IPS-NIHi11 (cell line): ENCODE data around the gene CAPZB.
A peak's percentile ranks its signal among the peaks of the same experiment; 100 is the strongest.

Experiments
- DNase-seq: peaks from one replicate; pipeline ENCODE4 v3.0.0; 2012; ENCODE audit warnings: mixed read lengths, low spot score

Gene CAPZB

GRCh38 chr1:19367584-19368041 lies 117.7 kb downstream of the CAPZB start:
- peak; percentile 45 for DNase-seq

- no peak for DNase-seq
These were observed 118.5 kb downstream of the CAPZB start for GRCh38 chr1:19366599-19367536.

DNA sequence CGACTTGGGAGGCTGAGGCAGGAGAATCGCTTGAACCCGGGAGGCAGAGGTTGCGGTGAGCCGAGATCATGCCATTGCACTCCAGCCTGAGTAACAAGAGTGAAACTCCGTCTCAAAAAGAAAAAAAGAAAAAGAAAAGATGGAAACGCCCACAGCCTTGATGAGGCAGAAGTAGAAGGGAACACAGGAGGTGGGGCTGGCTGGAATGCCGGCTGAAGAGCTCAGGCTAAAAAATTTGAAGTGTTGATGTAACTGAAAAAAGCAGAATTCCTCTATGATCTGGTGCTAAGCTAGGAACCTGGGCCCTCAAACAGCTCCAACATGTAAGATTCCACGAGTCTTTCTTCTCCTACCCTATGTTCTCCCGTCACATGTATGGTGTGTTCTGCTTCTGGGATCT lies 119.6 kb downstream of the CAPZB start:
- DNase-seq, result no peak

- no peak for DNase-seq
These were observed 121.7 kb downstream of the CAPZB start for GRCh38 chr1:19363536-19364152.

DNA sequence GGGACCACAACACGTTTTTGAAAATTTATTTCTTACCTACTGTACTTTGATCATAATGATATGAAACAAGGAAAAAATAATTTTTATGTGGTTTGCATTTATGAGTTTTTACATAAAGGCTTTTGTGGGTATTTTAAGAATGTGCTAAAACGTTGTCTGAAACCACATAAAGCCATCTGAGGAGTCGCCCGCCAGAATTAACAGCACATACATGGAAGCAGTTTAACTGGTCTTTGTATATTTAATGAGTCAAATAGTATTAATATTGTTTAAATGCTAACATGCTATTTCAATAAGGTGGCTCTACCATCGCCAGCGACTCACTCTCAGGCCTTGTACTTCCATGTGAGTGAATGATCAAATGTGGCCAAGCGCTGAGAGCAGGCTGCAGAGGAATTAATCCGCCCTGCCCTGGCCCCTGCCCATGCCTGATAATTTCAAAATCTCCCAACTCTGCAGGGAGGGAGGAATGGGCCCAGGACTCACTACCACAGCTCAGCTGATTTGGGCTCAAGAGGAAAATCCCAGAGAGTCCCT lies 123.7 kb downstream of the CAPZB start:
- no peak for DNase-seq

GRCh38 chr1:19360843-19361610 lies 124.3 kb downstream of the CAPZB start:
- DNase-seq, result no peak

- no peak for DNase-seq
These were observed 124.9 kb downstream of the CAPZB start for GRCh38 chr1:19360432-19360831.

DNA sequence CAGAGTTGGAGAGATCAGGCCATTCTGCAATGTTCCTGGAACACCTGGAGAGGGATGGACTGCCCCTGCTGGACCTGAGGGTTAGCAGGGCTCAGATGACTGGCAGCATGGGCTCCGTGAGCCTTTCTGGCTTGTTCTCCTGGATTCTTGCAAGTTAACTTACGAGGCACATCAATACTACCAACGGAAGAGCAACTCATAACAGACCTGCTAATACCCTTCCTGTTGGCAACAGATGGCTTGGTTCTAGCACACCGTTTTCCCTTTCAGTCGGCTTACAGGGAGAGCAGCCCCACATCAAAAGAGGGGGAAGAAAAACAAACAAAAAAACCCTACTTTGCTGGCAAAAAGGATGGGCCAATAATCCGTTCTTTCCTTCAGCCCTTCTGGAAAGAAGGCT lies 125.3 kb downstream of the CAPZB start:
- no peak for DNase-seq

DNA sequence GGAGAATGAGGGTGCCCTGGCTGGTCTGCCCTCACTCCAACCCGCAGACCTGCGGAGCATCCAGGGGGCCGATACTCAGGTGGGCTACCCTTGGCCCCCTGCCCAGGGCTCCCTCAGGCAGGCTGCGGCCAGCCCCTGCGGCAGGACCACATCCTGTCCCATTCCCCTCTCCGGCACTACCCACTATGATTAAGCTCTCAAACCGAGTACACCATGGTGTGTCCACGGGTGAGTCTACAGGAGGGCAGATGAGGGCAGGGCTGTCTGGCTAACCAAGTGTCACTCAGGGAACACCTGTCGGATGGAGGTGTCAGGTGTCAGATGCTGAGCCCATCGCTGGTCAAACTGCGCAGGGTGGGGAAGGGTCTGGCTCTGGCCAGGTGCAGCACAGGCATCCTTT lies 126.0 kb downstream of the CAPZB start:
- no peak for DNase-seq

- DNase-seq, result no peak
These were observed 126.6 kb downstream of the CAPZB start for GRCh38 chr1:19358710-19359109.

DNA sequence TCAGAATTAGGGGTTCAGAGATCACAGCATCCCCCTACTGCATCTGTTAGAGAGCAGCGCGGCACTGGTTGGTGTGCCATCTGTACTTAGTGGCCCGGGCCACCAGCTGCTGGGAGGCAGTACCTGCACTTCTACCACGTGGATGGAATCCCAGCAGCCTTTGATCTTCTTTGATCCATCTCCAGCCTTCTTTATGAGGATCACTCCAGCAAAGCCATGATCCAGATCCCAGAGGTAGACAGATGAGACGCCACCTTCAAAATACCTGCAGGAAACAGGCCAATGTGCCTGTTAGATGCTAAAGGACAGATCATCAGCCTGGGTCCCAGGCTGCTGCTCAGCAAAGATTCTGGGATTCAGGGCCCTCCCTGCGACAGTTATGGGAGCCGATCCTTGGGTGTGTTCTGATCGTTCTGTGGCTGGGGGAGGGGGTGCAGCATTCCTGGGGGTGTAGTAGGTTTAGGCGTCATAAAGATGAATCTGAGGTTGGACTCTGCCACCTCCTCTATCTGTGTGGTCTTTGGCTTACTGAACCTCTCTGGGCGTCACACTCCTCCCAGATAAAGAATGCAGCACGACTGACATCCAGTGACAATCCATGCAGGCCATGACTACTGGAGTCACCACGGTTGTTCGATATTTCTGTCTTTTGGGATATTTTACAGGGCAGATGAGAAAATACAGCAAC lies 127.9 kb downstream of the CAPZB start:
- no peak for DNase-seq

GRCh38 chr1:19356266-19356665 lies 129.1 kb downstream of the CAPZB start:
- no peak for DNase-seq

GRCh38 chr1:19354531-19354981 lies 130.8 kb downstream of the CAPZB start:
- DNase-seq, result no peak

DNA sequence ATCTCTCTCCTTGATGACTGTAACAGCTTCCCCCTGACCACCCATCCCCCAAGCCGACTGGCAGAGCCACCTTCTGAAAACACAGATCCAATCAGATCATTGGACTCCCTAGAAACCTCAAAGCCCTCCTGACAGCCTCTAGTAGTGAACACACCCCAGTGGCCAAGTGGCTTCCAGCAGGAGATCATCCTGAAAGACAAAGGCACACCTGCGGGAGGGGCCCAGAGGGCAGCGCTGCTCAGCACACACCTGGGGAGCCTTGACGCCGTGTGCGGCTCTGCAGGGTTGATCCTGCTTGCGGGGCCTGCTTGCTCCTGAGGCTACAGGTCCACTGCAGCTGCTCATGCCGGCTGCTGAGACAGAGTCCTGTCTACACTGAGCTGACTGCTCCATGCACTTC lies 131.7 kb downstream of the CAPZB start:
- DNase-seq, result peak; percentile 81

DNA sequence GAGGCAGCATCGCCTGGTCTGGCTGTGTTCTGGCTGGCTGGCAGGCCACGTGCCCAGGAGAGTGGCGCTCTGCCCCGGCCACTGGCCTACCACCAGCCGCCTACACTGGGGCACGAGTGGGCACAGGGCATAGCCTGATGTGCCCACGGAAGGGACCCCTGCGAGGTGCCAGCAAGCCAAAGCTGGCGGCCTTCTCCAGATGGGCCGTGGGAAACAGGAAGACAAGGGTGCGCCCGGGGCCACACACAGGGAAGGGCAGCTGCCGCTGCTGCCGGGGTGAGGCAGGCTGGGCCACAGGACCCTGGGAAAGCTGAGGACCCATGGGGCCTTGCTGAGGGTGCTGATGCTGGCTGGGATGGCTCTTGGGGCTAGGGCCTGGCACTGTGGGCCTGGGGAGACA lies 132.5 kb downstream of the CAPZB start:
- no peak for DNase-seq

DNA sequence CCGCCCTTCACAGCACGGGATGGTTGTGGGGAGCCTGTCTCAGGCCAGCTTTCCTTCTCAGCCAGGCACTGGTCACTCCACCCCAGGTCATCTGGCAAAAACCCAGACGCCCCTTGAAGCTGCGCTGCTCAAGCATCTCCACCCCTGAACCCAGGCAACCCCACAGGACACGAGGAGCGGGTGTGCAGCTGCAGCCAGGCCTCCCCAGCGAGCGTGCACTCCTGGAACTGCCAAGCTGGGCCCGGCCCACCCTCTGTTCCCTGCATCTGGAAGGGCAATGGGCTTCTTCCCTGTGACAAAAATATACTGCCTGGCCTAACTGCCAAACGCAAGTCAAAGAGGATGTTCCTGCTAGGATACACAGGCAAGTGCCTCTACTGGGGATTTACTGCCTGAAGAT lies 133.5 kb downstream of the CAPZB start:
- no peak for DNase-seq

- no peak for DNase-seq
These were observed 134.8 kb downstream of the CAPZB start for GRCh38 chr1:19350566-19350965.

DNA sequence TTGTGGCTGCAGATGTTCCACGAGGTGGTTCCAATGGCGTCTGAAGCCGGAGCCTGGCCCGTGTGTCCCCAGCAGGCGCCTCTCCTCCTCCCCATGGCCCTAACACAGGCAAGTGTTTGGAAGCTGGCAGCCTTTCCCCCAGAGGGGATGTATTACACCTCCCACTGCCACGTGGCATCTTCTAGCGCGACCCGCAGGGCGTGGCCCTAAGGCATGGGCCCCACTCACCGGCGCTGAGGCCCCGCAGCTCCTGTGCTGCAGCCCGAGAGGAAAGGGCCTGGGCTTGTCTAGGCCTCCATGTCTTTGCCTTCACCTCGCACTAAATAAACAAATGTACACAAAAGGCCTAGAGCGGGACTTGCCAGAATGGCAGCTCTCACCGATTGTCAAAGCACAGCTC lies 135.3 kb downstream of the CAPZB start:
- DNase-seq, result no peak

GRCh38 chr1:19348441-19349198 lies 136.7 kb downstream of the CAPZB start:
- no peak for DNase-seq

DNA sequence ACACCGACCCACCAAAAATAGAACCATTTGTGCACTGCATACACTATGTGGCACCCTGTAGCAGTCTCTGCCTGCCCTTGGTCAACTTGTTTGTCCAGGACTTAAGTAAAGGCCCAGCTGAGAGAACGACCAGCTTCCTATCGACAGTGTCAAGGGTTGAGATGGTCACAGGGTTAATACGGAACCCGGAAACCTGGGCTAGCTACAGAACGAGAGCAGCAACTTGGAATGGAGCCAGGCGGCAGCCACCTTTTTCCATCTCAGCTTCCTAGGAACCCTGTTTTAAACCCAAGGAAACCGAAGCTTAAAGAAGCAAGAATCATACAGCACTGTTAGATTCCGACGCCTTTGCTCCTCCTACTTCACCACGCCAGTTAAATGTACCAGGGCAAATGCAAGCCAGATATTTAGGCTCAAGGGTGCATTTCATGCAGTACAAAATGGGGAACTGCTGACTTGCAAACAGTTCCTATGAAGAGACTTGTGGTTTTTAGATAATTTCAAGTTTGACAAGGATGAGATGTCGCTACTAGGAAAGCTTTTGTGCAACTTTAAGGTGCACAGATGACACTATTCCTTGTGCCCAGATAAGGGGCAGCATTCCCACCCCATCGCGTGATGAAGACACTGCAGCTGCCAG lies 137.7 kb downstream of the CAPZB start:
- no peak for DNase-seq
